Measurements from ENCODE around the gene COX4I2.

Gene COX4I2

GRCh38 chr20:31675828-31676608, 38.3 kb downstream of the COX4I2 start:
- peak; percentile 34 to 43 for DNase-seq (ENCODE audit: low read depth in 2 of 2)

GRCh38 chr20:31676609-31676989, 38.9 kb downstream of the COX4I2 start:
- no peak for DNase-seq (ENCODE audit: low read depth in 2 of 2)

- DNase-seq (ENCODE audit: low read depth in 2 of 2), result no peak
These were observed 40.0 kb downstream of the COX4I2 start for GRCh38 chr20:31677553-31678260.

- DNase-seq (ENCODE audit: low read depth in 2 of 2), result no peak
These were observed 41.0 kb downstream of the COX4I2 start for GRCh38 chr20:31678389-31679356.

DNA sequence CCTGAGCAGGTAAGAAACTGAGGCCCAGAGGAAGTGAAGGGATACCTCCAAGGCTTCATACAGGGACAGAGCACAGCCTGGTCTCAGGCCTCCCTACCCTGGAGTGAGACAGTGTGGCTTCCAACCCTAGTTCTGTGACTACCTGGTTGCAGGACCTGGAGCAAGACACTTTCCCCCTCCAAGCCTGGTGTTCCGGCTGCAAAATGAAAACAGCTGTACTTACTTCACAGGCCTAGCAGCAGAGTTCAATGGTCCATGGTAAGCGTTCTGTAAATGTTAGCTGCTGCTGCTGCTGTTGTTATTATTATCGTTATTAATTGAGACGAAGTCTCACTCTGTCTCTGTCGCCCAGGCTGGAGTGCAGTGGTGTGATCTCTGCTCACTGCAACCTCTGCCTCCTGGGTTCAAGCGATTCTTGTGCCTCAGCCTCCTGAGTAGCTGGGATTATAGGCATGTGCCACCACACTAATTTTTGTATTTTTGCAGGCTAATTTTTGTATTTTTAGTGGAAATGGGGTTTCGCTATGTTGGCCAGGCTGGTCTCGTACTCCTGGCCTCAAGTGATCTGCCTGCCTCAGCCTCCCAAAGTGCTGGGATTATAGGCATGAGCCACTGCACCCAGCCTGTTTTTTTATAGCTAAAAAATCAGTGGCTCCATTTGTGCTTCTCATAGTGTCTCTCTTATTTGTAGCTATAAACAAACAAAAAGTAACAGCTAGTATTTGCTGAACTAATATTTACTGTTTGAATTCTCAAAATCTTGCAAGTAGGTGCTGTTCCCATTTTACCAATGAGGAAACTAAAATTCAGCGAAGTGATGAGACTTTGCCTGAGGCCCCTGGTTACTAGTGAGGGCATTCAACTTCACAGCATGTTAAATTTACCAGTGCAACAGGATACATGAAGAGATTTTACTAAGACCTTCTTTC, 41.9 kb downstream of the COX4I2 start:
- DNase-seq (ENCODE audit: low read depth in 2 of 2), result no peak

DNA sequence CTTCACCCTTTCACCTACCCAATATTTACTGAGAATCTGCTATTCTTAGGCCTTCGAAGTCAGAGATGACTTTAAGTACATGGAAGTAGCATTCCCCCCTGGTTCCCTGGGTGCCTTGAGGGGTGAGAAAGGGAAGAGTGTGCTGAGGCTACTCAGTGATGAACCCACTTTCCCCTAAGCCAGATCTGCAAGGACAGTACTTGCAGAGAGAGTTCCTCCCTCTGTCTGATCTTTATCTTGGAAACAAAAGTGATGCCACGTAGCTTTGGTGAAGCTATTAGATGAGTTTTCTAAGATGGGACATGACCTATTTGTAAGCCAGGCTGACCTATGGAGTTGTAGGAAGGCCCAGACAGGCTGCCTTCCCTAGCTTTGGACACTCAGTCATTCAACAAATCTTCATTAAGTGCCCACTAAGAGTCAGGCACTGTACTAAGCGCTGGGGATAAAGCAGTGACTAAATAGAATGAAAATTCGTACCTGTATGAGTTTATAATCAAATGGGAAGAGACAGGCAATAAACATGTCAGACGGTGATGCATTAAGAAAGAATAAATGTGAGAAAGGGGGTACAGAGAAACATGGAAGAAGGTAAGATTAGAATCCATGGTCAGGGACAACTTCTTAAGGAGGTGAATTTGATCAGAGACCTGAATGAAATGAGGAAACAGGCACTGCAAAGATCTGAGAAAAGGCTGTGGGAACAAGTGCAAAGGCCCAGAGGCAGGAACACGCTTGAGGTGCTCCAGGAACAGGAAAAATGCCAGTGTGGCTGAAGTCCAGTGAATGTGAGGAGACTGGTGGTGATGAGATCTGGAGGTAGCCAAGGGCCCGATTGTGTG, 42.8 kb downstream of the COX4I2 start:
- no peak for DNase-seq (ENCODE audit: low read depth in 2 of 2)

DNA sequence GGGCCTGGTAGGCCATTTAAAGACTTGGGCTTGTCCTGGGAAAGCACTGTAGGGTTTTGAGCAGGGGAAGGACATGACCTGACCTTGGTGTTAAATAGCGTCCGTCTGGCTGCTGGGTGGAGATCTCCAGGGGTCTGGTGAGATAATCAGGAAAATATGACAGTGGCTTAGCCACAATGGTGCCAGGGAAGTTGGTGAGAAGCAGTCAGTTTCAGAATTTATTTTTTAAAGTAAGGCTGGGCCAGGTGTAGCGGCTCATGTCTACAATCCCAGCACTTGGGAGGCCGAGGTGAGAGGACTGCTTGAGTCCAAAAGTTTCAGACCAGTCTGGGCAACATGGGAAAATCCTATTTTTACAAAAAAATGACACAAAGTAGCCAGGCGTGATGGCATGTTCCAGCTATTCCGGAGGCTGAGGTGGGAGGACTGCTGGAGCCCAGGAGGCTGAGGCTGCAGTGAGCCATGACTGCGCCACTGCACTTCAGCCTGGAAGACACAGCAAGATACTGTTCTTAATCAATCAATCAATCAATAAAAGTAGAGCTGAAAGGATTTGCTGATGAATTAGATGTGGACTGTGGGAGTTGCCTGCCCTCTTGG, 43.5 kb downstream of the COX4I2 start:
- DNase-seq (ENCODE audit: low read depth in 2 of 2), result no peak

DNA sequence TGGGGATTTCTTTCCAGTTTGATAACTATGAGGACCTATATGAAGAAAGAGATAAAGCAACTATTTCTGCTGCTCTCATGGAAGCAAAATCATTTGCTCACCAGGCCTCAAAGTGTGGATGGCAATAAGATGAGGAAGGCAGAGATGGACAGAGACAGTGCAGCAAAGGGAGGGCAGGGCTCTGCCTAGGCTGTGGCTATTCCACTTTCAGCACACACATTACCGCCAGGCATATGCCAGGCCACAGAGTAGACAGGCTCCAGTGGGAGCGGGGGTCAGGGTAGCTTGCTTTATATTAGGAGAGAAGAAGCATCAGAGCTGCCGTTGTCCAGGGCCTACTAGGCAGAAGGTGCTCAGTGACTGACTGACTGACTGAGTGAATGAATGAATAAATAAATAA, 44.1 kb downstream of the COX4I2 start:
- no peak for DNase-seq (ENCODE audit: low read depth in 2 of 2)

- no peak for DNase-seq (ENCODE audit: low read depth in 2 of 2)
These were observed 44.6 kb downstream of the COX4I2 start for GRCh38 chr20:31682352-31682751.

DNA sequence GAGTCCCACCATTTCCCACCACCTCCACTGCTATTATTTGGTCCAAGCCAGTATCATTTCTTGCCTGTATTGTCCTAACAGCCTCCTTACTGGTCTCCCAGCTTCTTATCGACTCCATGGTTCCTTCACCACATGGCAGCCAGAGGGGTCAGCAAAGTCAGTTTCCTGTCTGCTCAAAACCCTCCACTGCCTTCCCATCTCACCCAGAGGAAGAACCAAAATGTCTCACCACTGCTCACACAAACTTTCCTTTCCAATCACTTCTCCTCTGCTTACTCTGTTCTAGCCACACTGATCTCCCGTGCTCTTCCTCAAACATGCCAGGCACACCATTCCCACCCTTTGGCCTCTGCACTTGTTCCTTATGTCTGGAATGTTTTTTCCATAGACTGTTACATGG, 45.2 kb downstream of the COX4I2 start:
- no peak for DNase-seq (ENCODE audit: low read depth in 2 of 2)

- DNase-seq (ENCODE audit: low read depth in 2 of 2), result no peak
These were observed 46.7 kb downstream of the COX4I2 start for GRCh38 chr20:31684153-31685015.

DNA sequence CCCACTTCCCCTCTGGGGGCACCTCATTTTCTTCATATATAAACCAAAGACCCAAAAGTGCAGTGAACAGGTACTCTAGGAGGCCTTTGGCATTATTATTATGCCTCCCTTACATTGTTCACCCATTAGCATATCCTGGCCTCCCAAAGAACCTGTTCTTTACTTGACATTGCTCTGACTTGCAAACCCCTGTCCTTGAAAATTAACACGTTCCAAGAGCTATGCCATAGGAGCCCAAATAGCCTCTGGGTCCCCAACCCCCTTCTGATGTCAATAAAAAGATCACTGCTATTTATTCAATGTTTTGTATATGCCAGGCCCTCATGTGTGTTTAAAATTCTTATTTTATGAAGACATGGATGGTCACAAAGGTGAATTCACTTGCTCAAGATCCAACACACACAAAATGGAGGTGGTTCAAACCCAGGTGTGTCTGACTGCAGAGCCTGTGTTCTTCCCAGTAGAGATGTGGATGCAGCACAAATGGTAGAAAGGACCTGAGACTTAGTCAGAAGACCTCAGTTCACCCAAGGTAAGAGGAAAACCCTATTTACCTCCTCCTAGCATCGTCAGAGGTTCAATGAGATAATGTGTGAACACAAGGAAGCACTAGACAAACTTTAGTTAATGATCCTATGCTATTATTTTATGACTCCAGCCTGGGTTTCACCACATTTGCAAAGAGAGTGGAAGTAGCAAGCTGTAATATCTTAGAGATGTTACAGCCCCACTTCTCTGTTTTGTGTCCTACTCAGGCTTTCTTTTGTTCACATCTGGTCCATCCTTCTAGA, 48.3 kb downstream of the COX4I2 start:
- no peak for DNase-seq (ENCODE audit: low read depth in 2 of 2)

DNA sequence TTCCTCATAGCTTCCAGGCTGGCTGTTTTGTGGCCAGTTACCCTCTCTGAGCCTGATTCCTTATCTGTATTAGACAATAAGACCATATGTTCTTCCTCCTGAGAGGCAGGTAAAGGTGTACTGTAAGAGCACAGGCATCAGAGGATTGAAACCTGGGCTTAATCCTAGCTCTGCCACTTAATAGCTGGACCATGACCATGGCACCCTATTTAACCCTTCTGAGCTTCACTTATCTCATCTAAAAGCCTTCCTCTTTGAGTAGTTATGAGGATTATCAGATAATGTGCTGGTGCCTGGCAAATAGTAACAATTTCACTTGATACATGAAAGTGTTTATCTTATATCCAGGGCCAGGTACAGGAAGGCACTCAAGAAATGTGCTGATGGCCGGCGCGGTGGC, 50.1 kb downstream of the COX4I2 start:
- no peak for DNase-seq (ENCODE audit: low read depth in 2 of 2)

- DNase-seq (ENCODE audit: low read depth in 2 of 2), result no peak
These were observed 51.4 kb downstream of the COX4I2 start for GRCh38 chr20:31689141-31689540.

GRCh38 chr20:31690124-31690666, 52.5 kb downstream of the COX4I2 start:
- DNase-seq (ENCODE audit: low read depth in 2 of 2), result no peak

GRCh38 chr20:31691646-31692275, 54.0 kb downstream of the COX4I2 start:
- no peak for DNase-seq (ENCODE audit: low read depth in 2 of 2)

GRCh38 chr20:31693402-31693801, 55.7 kb downstream of the COX4I2 start:
- DNase-seq (ENCODE audit: low read depth in 2 of 2), result no peak
